Lung microvascular endothelial cell (primary cell): Measurements from ENCODE around the gene FBXL13. TPM values are rescaled to one million over a fixed set of nuclear protein-coding genes. Genes with fewer than 3 reads are reported as not detected.
"Not testable (repeated sequence)": the region's sequence is repeated elsewhere in the genome, so short reads cannot be mapped to it uniquely, and the experiment has no call there.

Experiments
- DNase-seq, 2 donors: peaks; one replicate each; pipeline versions ENCODE4 v3.0.0 to v3.0.0-alpha.2; 2010; ENCODE audit warnings: low read depth in 2 of 2
- total RNA-seq: library from RNA; depleted of rRNA; stranded (reverse); fragments of >200 nt; gene quantifications from 2 replicates; pipeline ENCODE4 v1.2.1, GENCODE V29; 2014

Gene FBXL13
- total RNA-seq, 1 donor from 2014 or later: 0.20 TPM

- DNase-seq: no peak
These were observed 132.3 kb downstream of the FBXL13 start for GRCh38 chr7:102942181-102942866.

GRCh38 chr7:102938679-102939078 lies 135.9 kb downstream of the FBXL13 start:
- DNase-seq: peak; percentile 29 to 40

- no peak for DNase-seq
These were observed 139.0 kb downstream of the FBXL13 start for GRCh38 chr7:102935450-102936115.

GRCh38 chr7:102934701-102935100 lies 139.9 kb downstream of the FBXL13 start:
- no peak for DNase-seq

- DNase-seq: no peak
These were observed 140.4 kb downstream of the FBXL13 start for GRCh38 chr7:102934239-102934638.

GRCh38 chr7:102933763-102934162 lies 140.8 kb downstream of the FBXL13 start:
- DNase-seq: no peak

- no peak for DNase-seq
These were observed 142.8 kb downstream of the FBXL13 start for GRCh38 chr7:102931757-102932156.

- no peak for DNase-seq
These were observed 147.2 kb downstream of the FBXL13 start for GRCh38 chr7:102927312-102927933.

- no peak for DNase-seq
These were observed 147.8 kb downstream of the FBXL13 start for GRCh38 chr7:102926783-102927140.

GRCh38 chr7:102925976-102926782 lies 148.4 kb downstream of the FBXL13 start:
- peak in 1 of 2 donors; percentile 1 for DNase-seq

- no peak for DNase-seq
These were observed 155.8 kb downstream of the FBXL13 start for GRCh38 chr7:102918845-102919244.

GRCh38 chr7:102917436-102918353 lies 156.9 kb downstream of the FBXL13 start:
- no peak for DNase-seq

GRCh38 chr7:102916881-102917280 lies 157.7 kb downstream of the FBXL13 start:
- DNase-seq: no peak

- DNase-seq: peak in 1 of 2 donors; percentile 60
These were observed 158.2 kb downstream of the FBXL13 start for GRCh38 chr7:102916426-102916825.

GRCh38 chr7:102914585-102914984 lies 160.0 kb downstream of the FBXL13 start:
- DNase-seq: no peak

- DNase-seq: no peak
These were observed 160.8 kb downstream of the FBXL13 start for GRCh38 chr7:102913826-102914225.

GRCh38 chr7:102912742-102913141 lies 161.9 kb downstream of the FBXL13 start, which contains the start of gene LRRC17:
LRRC17 (plus strand) TSS chr7:102913000; CDS start chr7:102933914, 20,914 bp downstream.
- peak; percentile 51 to 81 for DNase-seq

GRCh38 chr7:102908676-102909075 lies 165.9 kb downstream of the FBXL13 start:
- no peak for DNase-seq

- DNase-seq: not testable (repeated sequence)
These were observed 171.0 kb downstream of the FBXL13 start for GRCh38 chr7:102903576-102903975.

- DNase-seq: not testable (repeated sequence)
These were observed 172.5 kb downstream of the FBXL13 start for GRCh38 chr7:102902052-102902451.

GRCh38 chr7:102898532-102898859 lies 176.1 kb downstream of the FBXL13 start:
- no peak for DNase-seq
